Measurements from ENCODE around the gene WBP2. TPM values are rescaled to one million over a fixed set of nuclear protein-coding genes. Genes with fewer than 3 reads are reported as not detected.

Gene WBP2
- polyA plus RNA-seq, 3 donors, result 62.4 to 93.3 (median 67.9) TPM

GRCh38 chr17:75856062-75856756 is 1.1 kb upstream of the WBP2 start:
- H3K79me2 ChIP-seq (ENCODE audit: insufficient read depth, low read length), result peaks cover 43% of the 10 kb centered on the region
- peaks cover 0 to 2% (median 0%) of the 10 kb centered on the region in 7 donors for H3K9me3 Mint-ChIP-seq
- peak overlapping the region; percentile 89 for H3K4me2 ChIP-seq (replicated peaks; ENCODE audit: extremely low read depth, low read length, poor library complexity, severe bottlenecking)
- peak in 2 of 3 donors; percentile 19 to 35 for DNase-seq
- H3K9me3 ChIP-seq (replicated peaks in 1 of 2; ENCODE audit: control insufficient read depth in 1 of 2, insufficient read depth in 1 of 2, low read length in 2 of 2), result no peaks in the 10 kb centered on the region
- H3K27me3 Mint-ChIP-seq (ENCODE audit: low read depth in 3 of 3), result peaks cover 0 to 4% (median 0%) of the 10 kb centered on the region in 3 donors
- H3K4me1 Mint-ChIP-seq, result peaks cover 44% of the 10 kb centered on the region
- WGBS (ENCODE audit: insufficient coverage), result 2% methylated on average over 6 of the region's 24 CpGs
- H3K27ac Mint-ChIP-seq, result peak overlapping the region in 6 of 7 donors; percentile 83 to 96 (median 94)
- H4K20me1 ChIP-seq (ENCODE audit: insufficient read depth, low read length), result peaks cover 6% of the 10 kb centered on the region
- peak overlapping the region; percentile 84 to 91 for H3K27ac ChIP-seq (ENCODE audit: low read depth in 1 of 2, low read length in 2 of 2)
- TF ChIP-seq CTCF (IDR thresholded peaks at IDR 0.05), result peak; percentile 18
- H3K27me3 ChIP-seq (ENCODE audit: control insufficient read depth in 2 of 2, insufficient read depth in 2 of 2, low read length in 2 of 2), result no peaks in the 10 kb centered on the region
- H3K36me3 Mint-ChIP-seq, result peaks cover 7 to 14% of the 10 kb centered on the region in 2 donors
- H2AFZ ChIP-seq (ENCODE audit: insufficient read depth, low read depth, low read length, poor library complexity, severe bottlenecking), result peak overlapping the region; percentile 92
- intact Hi-C loops (cut with micrococcal nuclease), result loop anchor here in 1 of 2 donors (5.0 kb wide), 2 partner anchors 41 to 79 kb away; partner anchors contain the start of gene TRIM65
- no peak overlapping the region for H3K4me3 Mint-ChIP-seq
- peaks cover 50 to 60% of the 10 kb centered on the region in 2 donors for H3K4me1 ChIP-seq (ENCODE audit: control insufficient read depth in 1 of 2, insufficient read depth in 2 of 2, low read length in 2 of 2)
- peak overlapping the region; percentile 67 to 95 (median 71) for H3K4me3 ChIP-seq (replicated peaks in 1 of 3; ENCODE audit: low read depth in 2 of 3, low read length in 3 of 3)
- peak overlapping the region; percentile 92 for H3K9ac ChIP-seq (ENCODE audit: insufficient read depth, low read length, poor library complexity, severe bottlenecking)
- peaks cover 4 to 7% of the 10 kb centered on the region in 2 donors for H3K36me3 ChIP-seq (replicated peaks in 1 of 2; ENCODE audit: control insufficient read depth in 1 of 2, insufficient read depth in 2 of 2, low read length in 2 of 2)

- H3K79me2 ChIP-seq (ENCODE audit: insufficient read depth, low read length), result peaks cover 48% of the 10 kb centered on the region
- H3K4me3 ChIP-seq (replicated peaks in 1 of 3; ENCODE audit: low read depth in 2 of 3, low read length in 3 of 3), result peak overlapping the region; percentile 60 to 95 (median 89)
- peak overlapping the region; percentile 78 for H3K9ac ChIP-seq (ENCODE audit: insufficient read depth, low read length, poor library complexity, severe bottlenecking)
- H3K4me1 ChIP-seq (ENCODE audit: control insufficient read depth in 1 of 2, insufficient read depth in 2 of 2, low read length in 2 of 2), result peaks cover 49 to 56% of the 10 kb centered on the region in 2 donors
- peaks cover 15 to 20% of the 10 kb centered on the region in 2 donors for H3K36me3 ChIP-seq (replicated peaks in 1 of 2; ENCODE audit: control insufficient read depth in 1 of 2, insufficient read depth in 2 of 2, low read length in 2 of 2)
- H4K20me1 ChIP-seq (ENCODE audit: insufficient read depth, low read length), result peaks cover 13% of the 10 kb centered on the region
- peaks cover 0 to 2% (median 0%) of the 10 kb centered on the region in 7 donors for H3K9me3 Mint-ChIP-seq
- peak overlapping the region; percentile 52 to 91 for H3K27ac ChIP-seq (ENCODE audit: low read depth in 1 of 2, low read length in 2 of 2)
- H3K4me2 ChIP-seq (replicated peaks; ENCODE audit: extremely low read depth, low read length, poor library complexity, severe bottlenecking), result peak overlapping the region; percentile 86
- no peaks in the 10 kb centered on the region for H3K9me3 ChIP-seq (replicated peaks in 1 of 2; ENCODE audit: control insufficient read depth in 1 of 2, insufficient read depth in 1 of 2, low read length in 2 of 2)
- no peak overlapping the region for H3K4me3 Mint-ChIP-seq
- no peak overlapping the region for H3K27ac Mint-ChIP-seq
- WGBS (ENCODE audit: insufficient coverage), result 0% methylated on average over 11 of the region's 19 CpGs
- no peak for DNase-seq
- intact Hi-C loops (cut with micrococcal nuclease), result loop anchor here in 1 of 2 donors (5.0 kb wide), 2 partner anchors 42 to 78 kb away; partner anchors contain the start of gene TRIM65
- TF ChIP-seq CTCF (IDR thresholded peaks at IDR 0.05), result no peak
- H3K4me1 Mint-ChIP-seq, result peaks cover 41% of the 10 kb centered on the region
- no peaks in the 10 kb centered on the region for H3K27me3 ChIP-seq (ENCODE audit: control insufficient read depth in 2 of 2, insufficient read depth in 2 of 2, low read length in 2 of 2)
- peak overlapping the region; percentile 59 for H2AFZ ChIP-seq (ENCODE audit: insufficient read depth, low read depth, low read length, poor library complexity, severe bottlenecking)
- peaks cover 20 to 27% of the 10 kb centered on the region in 2 donors for H3K36me3 Mint-ChIP-seq
- peaks cover 0 to 4% (median 0%) of the 10 kb centered on the region in 3 donors for H3K27me3 Mint-ChIP-seq (ENCODE audit: low read depth in 3 of 3)
Observed at GRCh38 chr17:75854881-75855309, 240 bp downstream of the WBP2 start.

Data from CD14-positive monocyte (primary cell).